Stimulated activated CD4-positive, alpha-beta T cell treated with anti-CD3 and anti-CD28 coated beads, Interleukin-4, amount 100 ng/mL, for 1 hour (primary cell): Measurements from ENCODE around the gene SSH3.

ENCODE experiments used
- DNase-seq: peaks from one replicate; pipeline ENCODE4 v3.0.0-alpha.2; 2020

SSH3 gene, protein sequence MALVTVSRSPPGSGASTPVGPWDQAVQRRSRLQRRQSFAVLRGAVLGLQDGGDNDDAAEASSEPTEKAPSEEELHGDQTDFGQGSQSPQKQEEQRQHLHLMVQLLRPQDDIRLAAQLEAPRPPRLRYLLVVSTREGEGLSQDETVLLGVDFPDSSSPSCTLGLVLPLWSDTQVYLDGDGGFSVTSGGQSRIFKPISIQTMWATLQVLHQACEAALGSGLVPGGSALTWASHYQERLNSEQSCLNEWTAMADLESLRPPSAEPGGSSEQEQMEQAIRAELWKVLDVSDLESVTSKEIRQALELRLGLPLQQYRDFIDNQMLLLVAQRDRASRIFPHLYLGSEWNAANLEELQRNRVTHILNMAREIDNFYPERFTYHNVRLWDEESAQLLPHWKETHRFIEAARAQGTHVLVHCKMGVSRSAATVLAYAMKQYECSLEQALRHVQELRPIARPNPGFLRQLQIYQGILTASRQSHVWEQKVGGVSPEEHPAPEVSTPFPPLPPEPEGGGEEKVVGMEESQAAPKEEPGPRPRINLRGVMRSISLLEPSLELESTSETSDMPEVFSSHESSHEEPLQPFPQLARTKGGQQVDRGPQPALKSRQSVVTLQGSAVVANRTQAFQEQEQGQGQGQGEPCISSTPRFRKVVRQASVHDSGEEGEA

DNA sequence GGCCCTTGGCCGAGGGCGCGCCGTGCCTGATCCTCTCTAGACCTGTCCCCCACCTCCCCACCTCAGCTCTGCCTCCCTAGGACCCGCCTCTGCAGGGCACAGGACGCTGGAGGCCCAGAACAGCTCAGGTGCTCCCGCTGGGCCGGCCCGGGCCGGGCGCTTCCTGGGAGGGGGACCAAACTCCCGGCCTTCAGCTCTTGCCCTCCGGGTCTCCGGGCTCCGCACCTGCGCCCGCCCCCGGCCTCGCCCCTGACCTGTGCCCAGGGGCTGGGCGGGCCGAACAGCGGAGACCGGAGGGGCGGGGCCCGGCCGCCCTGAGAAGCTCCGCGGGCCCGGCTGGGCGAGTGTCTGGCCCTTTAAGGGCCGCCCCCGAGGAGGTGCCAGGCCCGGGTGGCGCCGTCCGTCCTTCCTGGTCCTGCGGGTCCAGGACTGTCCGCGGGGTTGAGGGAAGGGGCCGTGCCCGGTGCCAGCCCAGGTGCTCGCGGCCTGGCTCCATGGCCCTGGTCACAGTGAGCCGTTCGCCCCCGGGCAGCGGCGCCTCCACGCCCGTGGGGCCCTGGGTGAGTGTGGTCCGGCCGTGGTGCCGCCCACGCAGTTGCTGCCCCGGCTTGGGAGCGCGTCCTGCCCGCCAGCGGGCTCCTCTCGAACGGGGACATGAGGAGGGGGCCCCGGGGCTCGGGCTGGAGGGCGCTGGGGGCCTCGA lies at the start of gene SSH3:
TSS of gene SSH3 (plus strand) at position 399 of the 703 bp plus-strand sequence. CDS start at position 495, 96 bp downstream.
- DNase-seq: peak; percentile 51

GRCh38 chr11:67253872-67254624 lies 49.3 kb upstream of the SSH3 start:
- DNase-seq: no peak

GRCh38 chr11:67254798-67255197 lies 48.5 kb upstream of the SSH3 start:
- DNase-seq: no peak

GRCh38 chr11:67255353-67255752 lies 48.0 kb upstream of the SSH3 start:
- DNase-seq: no peak

GRCh38 chr11:67255864-67256263 lies 47.5 kb upstream of the SSH3 start:
- DNase-seq: no peak

DNA sequence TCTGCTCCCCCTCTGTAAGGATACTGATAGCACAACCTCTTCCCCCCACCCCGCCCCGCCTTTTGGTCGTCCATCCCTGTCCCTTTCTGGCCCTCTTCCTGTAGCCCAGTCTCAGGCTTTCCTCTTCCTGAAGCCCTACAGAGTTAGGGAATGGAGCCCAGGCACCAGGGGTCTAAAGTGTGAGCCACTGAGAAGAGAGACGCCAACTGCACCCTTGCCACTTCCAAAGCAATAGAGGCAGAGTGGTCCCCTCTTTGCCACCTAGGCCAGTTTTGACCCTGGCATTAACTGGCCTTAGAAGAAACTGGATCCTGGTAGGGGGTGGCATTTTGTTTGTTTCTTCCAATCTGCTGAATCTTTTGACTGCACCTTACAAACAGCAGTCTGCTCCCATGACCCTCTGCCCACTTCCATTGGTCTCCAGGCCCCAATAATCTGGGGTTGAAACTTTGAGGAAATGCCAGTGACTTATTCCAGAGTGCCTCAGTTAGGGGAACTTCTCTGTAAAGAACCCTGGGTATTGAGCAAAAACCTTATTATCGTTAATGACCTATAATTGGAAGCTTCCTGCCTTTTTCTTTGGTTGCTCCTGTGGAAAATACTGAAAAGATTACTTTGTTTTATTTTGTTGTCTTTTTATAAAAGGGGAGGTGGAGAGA lies 46.7 kb upstream of the SSH3 start:
- no peak for DNase-seq

- no peak for DNase-seq
Measured at GRCh38 chr11:67260406-67260805, 42.9 kb upstream of the SSH3 start.

GRCh38 chr11:67260885-67261639 lies 42.3 kb upstream of the SSH3 start:
- DNase-seq: peak; percentile 51

- no peak for DNase-seq
Measured at GRCh38 chr11:67261640-67261945, 41.7 kb upstream of the SSH3 start.

GRCh38 chr11:67261946-67262681 lies 41.2 kb upstream of the SSH3 start:
- DNase-seq: no peak

GRCh38 chr11:67262731-67263675 lies 40.3 kb upstream of the SSH3 start:
- peak; percentile 74 for DNase-seq

GRCh38 chr11:67264260-67264659 lies 39.1 kb upstream of the SSH3 start:
- DNase-seq: no peak

GRCh38 chr11:67264877-67265632 lies 38.3 kb upstream of the SSH3 start:
- DNase-seq: no peak

DNA sequence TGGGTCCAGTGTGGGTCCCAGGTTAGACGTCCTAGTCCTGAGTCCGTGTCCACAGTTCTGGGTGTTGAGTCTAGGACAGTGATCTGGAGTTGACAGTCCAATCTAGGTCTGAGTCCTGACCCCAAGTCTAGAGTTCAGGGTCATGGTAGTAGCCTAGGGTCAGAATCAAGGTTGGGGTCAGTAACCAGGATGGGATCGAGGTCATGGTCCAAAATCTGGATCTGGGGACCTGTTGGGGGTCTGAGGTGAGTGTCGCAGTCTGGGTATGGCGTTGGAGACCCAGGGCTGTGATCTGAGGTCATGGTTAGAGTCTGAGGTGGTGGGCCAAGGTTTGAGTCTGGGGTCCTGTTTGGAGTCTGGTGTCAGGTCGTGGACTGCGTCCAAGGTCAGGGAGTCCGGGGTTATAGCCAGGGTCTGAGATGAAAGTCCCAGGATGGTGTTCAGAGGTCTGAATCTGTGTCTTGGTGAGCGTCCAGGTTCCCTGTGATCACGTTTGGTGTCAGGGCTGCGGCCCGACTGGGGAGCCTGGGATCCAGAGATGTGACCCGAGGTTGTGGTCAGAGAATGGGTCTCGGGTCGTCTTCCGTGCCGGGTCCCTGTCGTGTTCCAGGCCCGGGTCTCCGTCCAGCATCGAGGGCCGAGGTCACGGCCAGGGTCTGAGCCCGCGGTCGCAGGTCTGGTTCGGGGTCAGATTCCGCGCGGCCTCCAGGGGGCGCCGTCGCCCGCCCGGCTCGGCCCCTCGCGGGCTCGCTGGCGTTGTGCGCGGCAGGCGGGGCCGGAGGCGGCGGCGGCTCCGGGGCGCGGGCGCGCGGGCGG lies 37.5 kb upstream of the SSH3 start:
- DNase-seq: peak; percentile 80

DNA sequence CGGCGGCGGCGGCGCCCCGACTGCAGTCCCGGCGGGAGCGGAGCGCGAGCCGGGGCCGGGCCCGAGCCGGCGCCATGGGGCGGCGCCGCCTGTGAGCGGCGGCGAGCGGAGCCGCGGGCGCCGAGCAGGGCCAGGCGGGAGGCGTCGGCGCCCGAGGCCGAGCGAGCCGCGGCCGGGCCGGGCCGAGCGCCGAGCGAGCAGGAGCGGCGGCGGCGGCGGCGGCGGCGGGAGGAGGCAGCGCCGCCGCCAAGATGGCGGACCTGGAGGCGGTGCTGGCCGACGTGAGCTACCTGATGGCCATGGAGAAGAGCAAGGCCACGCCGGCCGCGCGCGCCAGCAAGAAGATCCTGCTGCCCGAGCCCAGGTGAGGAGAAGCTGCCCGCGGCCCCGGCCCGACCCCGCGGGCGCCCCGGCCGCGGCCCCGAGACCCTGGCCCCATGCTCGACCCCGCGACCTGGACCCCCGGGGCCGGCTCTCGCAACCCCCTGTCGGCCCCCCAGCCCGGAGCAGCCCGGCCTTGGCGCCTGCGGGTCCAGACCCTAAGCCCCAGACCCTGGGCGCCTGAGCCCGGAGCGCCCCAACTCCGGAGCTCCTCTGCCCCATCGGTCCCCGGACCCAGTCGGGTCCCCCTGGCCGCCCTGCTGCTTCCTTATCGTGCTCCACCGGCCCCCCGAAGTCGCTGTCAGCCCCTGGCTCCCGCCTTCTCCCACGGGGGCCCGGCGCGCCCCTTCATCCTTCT lies 36.7 kb upstream of the SSH3 start, which contains the start of gene GRK2:
TSS of gene GRK2 (plus strand) at position 25 of the 739 bp plus-strand sequence. CDS start at position 252, 227 bp downstream.
- peak; percentile 54 for DNase-seq

DNA sequence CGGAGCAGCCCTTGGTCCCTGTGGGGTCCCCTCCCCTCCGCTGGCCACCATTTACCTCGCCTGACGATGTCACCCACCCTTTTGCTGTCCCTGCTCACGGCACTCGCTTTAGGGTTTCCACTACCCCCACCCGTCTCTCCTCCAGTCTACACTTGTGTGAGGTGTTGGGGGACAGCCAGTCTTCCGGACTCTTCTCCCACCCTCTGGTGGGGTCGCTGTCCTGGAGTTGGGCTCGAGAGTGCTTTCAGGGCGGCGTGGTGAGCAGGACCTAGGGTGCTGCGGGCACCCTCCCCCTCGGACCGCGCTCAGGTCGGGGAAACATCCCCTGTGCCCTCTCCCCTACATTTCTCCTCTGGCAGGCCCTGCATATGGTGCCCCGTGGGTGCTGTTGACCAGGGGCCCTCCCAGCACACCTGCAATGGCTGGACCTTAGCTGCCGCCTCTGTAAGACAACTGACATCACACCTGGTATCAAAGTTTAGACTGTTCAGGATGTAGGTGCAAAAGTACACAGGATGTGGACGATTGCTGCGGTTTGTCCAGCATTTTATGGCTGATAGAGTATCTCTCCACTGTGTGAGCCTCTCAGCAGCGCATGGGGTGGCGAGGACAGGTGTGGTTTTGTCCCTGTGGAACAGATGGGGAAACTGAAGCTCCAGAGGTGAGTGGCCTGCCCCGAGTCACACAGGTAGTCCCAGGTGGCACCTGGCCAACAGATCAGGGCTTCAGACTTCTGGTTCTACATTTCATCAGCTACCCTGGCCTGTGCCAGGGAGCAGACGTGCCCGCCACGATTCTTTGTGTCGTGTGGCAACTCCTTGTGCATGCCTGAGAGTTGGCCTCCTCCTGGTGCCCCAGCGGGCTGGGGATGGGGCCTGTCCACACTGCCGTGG lies 35.9 kb upstream of the SSH3 start:
- DNase-seq: no peak
